CMK (cell line): ENCODE results near the gene PGAP3.
"Not testable (repeated sequence)": the region's sequence is repeated elsewhere in the genome, so short reads cannot be mapped to it uniquely, and the experiment has no call there.

Source experiments
- DNase-seq: peaks from one replicate; pipeline ENCODE4 v3.0.0-alpha.2; 2010; ENCODE audit warnings: low read depth

The PGAP3 gene

GRCh38 chr17:39715375-39716072, 27.7 kb upstream of the PGAP3 start:
- DNase-seq, result no peak

- DNase-seq, result no peak
These were observed 26.4 kb upstream of the PGAP3 start for GRCh38 chr17:39714234-39714633.

GRCh38 chr17:39711851-39712250, 24.0 kb upstream of the PGAP3 start:
- no peak for DNase-seq

- DNase-seq, result not testable (repeated sequence)
These were observed 23.2 kb upstream of the PGAP3 start for GRCh38 chr17:39711071-39711470.

GRCh38 chr17:39709998-39710964, 22.4 kb upstream of the PGAP3 start:
- no peak for DNase-seq

GRCh38 chr17:39709319-39709997, 21.6 kb upstream of the PGAP3 start:
- DNase-seq, result no peak

- no peak for DNase-seq
These were observed 19.1 kb upstream of the PGAP3 start for GRCh38 chr17:39706921-39707337.

- DNase-seq, result no peak
These were observed 18.5 kb upstream of the PGAP3 start for GRCh38 chr17:39706383-39706782.

- no peak for DNase-seq
These were observed 18.0 kb upstream of the PGAP3 start for GRCh38 chr17:39705786-39706348.

GRCh38 chr17:39704821-39705551, 17.1 kb upstream of the PGAP3 start:
- no peak for DNase-seq

- no peak for DNase-seq
These were observed 16.1 kb upstream of the PGAP3 start for GRCh38 chr17:39703913-39704312.

- DNase-seq, result no peak
These were observed 15.3 kb upstream of the PGAP3 start for GRCh38 chr17:39702901-39703893.

GRCh38 chr17:39701784-39702422, 14.0 kb upstream of the PGAP3 start:
- no peak for DNase-seq

GRCh38 chr17:39701012-39701783, 13.3 kb upstream of the PGAP3 start:
- no peak for DNase-seq

GRCh38 chr17:39700148-39700987, 12.5 kb upstream of the PGAP3 start:
- DNase-seq, result no peak

GRCh38 chr17:39699818-39700147, 11.9 kb upstream of the PGAP3 start, which contains the start of gene ERBB2:
TSS of gene ERBB2 (plus strand) at chr17:39700064. CDS start at chr17:39700239, 175 bp downstream.
- no peak for DNase-seq

GRCh38 chr17:39699157-39699817, 11.4 kb upstream of the PGAP3 start:
- DNase-seq, result not testable (repeated sequence)
